Ishikawa (cell line): ENCODE data around the gene NUP210L.

Experiments used
- CEBPB ChIP-seq: IDR thresholded peaks from 2 replicates; pipeline ENCODE4 v1.6.1; 2012
- EGR1 ChIP-seq: IDR thresholded peaks from 2 replicates; pipeline ENCODE4 v1.6.1; 2012
- FOXM1 ChIP-seq: IDR thresholded peaks from 2 replicates; pipeline ENCODE4 v1.6.1; 2012; ENCODE audit warnings: low read depth, borderline replicate concordance
- NFIC ChIP-seq: IDR thresholded peaks from 2 replicates; pipeline ENCODE4 v1.6.1; 2012
- RAD21 ChIP-seq: IDR thresholded peaks from 2 replicates; pipeline ENCODE4 v1.6.1; 2012; ENCODE audit warnings: low read depth
- REST ChIP-seq: IDR thresholded peaks from 2 replicates; pipeline ENCODE4 v1.6.1; 2012; ENCODE audit warnings: low read depth, mild to moderate bottlenecking
- YY1 ChIP-seq: IDR thresholded peaks from 2 replicates; pipeline ENCODE4 v1.6.1; 2012; ENCODE audit warnings: low read depth

GRCh38 chr1:154178013-154178412 is 23.1 kb upstream of the NUP210L start:
- TF ChIP-seq RAD21 (no peak), CEBPB (no peak), NFIC (no peak), REST (no peak), EGR1 (no peak), YY1 (no peak), FOXM1 (no peak)
